Tibial artery (tissue), 4 donors: ENCODE results near the gene ITPRID1.

ENCODE experiments used
- DNase-seq, 2 donors: peaks; one replicate each; pipeline ENCODE4 v3.0.0-alpha.2; 2019
- H3K27ac ChIP-seq, 2 donors: fragments of 200-600 bp; sonication (generic) in 1 of 2; 1 replicate in 1 of 2; 2 replicates in 1 of 2; pipeline ENCODE4 v1.5.1; 2018 to 2019; ENCODE audit warnings: mild to moderate bottlenecking in 1 of 2
- H3K27me3 ChIP-seq, 2 donors: fragments of 200-600 bp; sonication (generic) in 1 of 2; one replicate each; pipeline versions ENCODE4 v1.5.1 to v1.6.0; 2016 to 2019
- H3K36me3 ChIP-seq, 3 donors: fragments of 200-600 bp; sonication (generic) in 2 of 3; one replicate each; pipeline ENCODE4 v1.5.1; 2016 to 2019; ENCODE audit warnings: mild to moderate bottlenecking in 2 of 3
- H3K4me1 ChIP-seq, 4 donors: fragments of 200-600 bp; sonication (generic) in 2 of 4; 1 replicate in 3 of 4; 2 replicates in 1 of 4; pipeline ENCODE4 v1.5.1; 2016 to 2019
- H3K4me3 ChIP-seq, 2 donors: fragments of 200-600 bp; sonication (generic) in 1 of 2; 1 replicate in 1 of 2; 2 replicates in 1 of 2; pipeline ENCODE4 v1.5.1; 2018 to 2019; ENCODE audit warnings: mild to moderate bottlenecking in 2 of 2
- H3K9me3 ChIP-seq, 3 donors: fragments of 200-600 bp; sonication (generic) in 1 of 3; one replicate each; pipeline ENCODE4 v1.5.1; 2016 to 2019
- intact Hi-C: fragments of 100-400 bp; cut with DNase I; formaldehyde crosslinking; loops from one replicate; pipeline ENCODE4 v1.15.0; 2023; ENCODE audit warnings: low total_unique reads
- TF ChIP-seq, protein P1 (sequence below), 2 experiments: fragments of 200-600 bp in 1 of 2; fragments of 450-650 bp in 1 of 2; IDR thresholded peaks; one replicate each; pipeline ENCODE4 v1.5.1; 2017 to 2019; ENCODE audit warnings: antibody characterized with exemption in 2 of 2, mild to moderate bottlenecking in 1 of 2, moderate library complexity in 1 of 2

Gene ITPRID1

DNA sequence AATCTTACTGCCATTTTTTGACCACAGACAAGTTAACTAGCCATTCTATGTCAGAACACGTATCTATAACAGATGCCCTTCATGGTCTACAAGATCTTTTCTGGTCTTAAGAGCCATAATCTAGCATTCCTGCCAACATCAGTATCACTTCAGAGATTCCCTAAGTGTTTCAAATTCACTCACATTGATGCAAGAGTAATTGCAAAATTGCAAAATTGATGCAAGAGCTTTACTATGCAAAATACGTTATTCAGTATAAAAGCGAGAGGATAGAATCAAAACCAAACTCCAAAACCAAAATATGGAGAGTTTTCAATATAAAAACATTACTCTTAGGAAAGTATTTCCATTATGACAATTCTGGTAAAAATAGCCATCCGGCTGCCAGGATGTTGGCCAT is 135.0 kb downstream of the ITPRID1 start:
- no peaks in the 10 kb centered on the region for H3K27me3 ChIP-seq
- H3K9me3 ChIP-seq: no peaks in the 10 kb centered on the region
- intact Hi-C loops: no loop called here
- no peak overlapping the region for H3K4me3 ChIP-seq
- H3K27ac ChIP-seq: no peak overlapping the region
- TF ChIP-seq, protein P1, sequence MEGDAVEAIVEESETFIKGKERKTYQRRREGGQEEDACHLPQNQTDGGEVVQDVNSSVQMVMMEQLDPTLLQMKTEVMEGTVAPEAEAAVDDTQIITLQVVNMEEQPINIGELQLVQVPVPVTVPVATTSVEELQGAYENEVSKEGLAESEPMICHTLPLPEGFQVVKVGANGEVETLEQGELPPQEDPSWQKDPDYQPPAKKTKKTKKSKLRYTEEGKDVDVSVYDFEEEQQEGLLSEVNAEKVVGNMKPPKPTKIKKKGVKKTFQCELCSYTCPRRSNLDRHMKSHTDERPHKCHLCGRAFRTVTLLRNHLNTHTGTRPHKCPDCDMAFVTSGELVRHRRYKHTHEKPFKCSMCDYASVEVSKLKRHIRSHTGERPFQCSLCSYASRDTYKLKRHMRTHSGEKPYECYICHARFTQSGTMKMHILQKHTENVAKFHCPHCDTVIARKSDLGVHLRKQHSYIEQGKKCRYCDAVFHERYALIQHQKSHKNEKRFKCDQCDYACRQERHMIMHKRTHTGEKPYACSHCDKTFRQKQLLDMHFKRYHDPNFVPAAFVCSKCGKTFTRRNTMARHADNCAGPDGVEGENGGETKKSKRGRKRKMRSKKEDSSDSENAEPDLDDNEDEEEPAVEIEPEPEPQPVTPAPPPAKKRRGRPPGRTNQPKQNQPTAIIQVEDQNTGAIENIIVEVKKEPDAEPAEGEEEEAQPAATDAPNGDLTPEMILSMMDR (IDR thresholded peaks at IDR 0.05): no peak
- H3K4me1 ChIP-seq: no peaks in the 10 kb centered on the region
- H3K36me3 ChIP-seq: no peaks in the 10 kb centered on the region
- DNase-seq: no peak

DNA sequence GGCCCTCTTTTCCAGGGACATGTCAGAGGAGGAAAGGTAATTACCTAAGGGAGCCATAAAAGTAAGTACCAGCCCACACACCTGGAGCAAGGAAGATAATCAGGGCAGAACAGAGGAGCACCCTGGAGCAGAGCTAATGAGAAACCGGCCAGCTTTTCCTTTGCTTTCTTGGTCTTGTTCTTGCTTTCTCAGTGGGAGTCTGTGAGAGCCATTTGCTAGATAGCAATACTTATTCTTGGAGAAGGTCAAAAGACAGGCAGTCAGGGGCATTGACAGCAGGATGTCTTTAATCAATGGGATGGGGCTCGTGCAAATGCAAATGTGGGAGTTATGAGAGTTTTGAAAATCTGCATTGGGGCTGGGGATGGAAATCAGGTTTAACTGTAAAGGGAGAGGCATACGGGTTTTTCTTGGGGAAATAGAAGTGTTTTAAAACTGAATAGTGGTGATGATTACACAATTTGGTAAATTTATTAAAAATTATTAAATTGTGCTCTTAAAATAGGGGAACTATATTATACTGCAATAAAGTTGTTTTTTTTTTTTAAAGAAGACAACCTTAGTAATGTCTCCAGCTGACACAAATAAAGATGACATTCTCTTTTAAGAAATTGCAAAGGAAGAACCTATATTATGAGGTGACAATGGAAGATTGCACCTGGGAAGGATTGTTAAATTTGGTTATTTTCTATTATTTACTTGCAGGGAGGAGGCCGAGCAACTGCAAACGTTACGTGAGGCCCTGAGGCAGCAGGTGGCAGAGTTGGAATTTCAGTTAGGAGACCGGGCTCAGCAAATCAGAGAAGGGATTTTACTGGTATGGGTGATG is 137.6 kb downstream of the ITPRID1 start:
- Histone ChIP-seq H3K9me3 (no peaks in the 10 kb centered on the region), H3K4me3 (no peak overlapping the region), H3K36me3 (no peaks in the 10 kb centered on the region), H3K27ac (no peak overlapping the region), H3K4me1 (no peaks in the 10 kb centered on the region), H3K27me3 (no peaks in the 10 kb centered on the region)
- DNase-seq: no peak
- TF ChIP-seq, protein P1 (IDR thresholded peaks at IDR 0.05): no peak
- intact Hi-C loops: no loop called here

DNA sequence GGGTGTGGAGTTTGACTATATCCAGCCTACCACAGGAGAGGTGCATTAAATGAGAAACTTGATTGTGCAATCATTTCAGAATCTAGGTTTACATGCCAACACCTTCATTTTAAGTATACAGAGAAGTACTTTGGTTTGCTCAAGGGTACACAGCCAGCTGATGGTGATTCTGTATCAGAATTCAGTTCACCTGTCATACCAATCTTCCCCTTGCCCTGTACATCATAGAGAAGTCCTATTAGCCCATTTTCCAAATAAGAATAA is 138.1 kb downstream of the ITPRID1 start:
- H3K4me1 ChIP-seq: no peaks in the 10 kb centered on the region
- TF ChIP-seq, protein P1 (IDR thresholded peaks at IDR 0.05): no peak
- H3K27me3 ChIP-seq: no peaks in the 10 kb centered on the region
- no peak for DNase-seq
- no peaks in the 10 kb centered on the region for H3K9me3 ChIP-seq
- no peak overlapping the region for H3K27ac ChIP-seq
- H3K36me3 ChIP-seq: no peaks in the 10 kb centered on the region
- intact Hi-C loops: no loop called here
- H3K4me3 ChIP-seq: no peak overlapping the region

DNA sequence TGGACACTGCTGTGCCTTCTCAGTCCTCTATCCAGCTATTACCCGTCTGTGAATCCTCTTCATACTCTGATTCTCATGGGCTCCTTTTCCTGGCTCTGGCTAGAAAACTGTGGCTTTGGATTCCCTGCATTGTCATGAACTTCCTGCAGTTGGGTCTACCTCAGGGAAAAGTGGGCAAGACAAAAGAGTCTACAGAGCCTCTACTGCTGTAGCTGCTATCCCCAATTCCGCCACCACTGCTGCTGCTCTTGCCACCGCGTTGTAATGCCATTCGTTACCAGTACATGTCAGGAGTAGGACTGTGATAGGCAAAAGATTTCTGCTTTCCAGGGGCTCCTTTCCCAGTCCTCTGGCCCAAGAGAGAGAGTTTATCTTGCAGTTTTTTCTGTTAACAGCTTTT is 149.2 kb downstream of the ITPRID1 start:
- no peak overlapping the region for H3K27ac ChIP-seq
- H3K27me3 ChIP-seq: no peaks in the 10 kb centered on the region
- H3K4me3 ChIP-seq: no peak overlapping the region
- intact Hi-C loops: no loop called here
- TF ChIP-seq, protein P1 (IDR thresholded peaks at IDR 0.05): no peak
- no peak for DNase-seq
- H3K9me3 ChIP-seq: no peaks in the 10 kb centered on the region
- H3K4me1 ChIP-seq: no peaks in the 10 kb centered on the region
- no peaks in the 10 kb centered on the region for H3K36me3 ChIP-seq

DNA sequence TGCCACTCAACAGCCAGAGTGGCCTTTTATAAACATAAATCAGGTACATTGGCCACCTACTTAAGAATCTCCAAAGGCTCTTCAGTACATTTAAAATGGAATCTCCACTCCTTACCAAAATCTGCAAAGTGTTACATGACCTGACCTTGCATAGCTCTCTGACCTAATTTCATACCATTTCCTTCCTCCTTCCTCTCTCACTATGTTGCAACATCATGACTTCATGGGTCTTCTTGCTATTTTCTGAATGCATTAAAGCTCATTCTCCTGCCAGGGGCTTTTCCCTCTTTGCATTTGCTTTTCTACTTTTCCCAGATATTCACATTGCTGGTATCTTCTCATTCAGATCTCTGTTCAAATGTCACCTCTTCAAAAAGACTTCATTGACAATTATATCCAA is 151.0 kb downstream of the ITPRID1 start:
- Histone ChIP-seq H3K27ac (no peak overlapping the region), H3K27me3 (no peaks in the 10 kb centered on the region), H3K36me3 (no peaks in the 10 kb centered on the region), H3K9me3 (no peaks in the 10 kb centered on the region), H3K4me3 (no peak overlapping the region), H3K4me1 (no peaks in the 10 kb centered on the region)
- intact Hi-C loops: no loop called here
- no peak for DNase-seq
- TF ChIP-seq, protein P1 (IDR thresholded peaks at IDR 0.05): no peak

DNA sequence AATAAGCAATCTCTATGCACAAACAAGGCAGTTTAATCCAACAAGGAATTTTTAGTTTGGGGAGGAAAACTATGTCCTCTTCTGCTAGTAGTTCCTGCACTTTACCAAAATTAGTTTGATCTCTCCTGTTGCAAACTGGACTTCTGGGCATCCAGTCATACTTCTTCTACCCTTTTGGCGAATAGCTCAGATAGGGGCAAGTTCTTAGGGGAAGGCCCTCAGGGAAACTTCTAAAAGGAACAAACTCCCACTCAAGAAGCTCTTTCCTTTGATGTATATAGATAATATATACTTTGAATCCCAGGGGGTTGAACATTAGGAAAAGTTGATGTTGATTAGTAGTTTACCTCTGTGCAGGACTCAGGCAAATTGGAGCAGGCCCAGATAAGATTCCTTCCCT is 151.7 kb downstream of the ITPRID1 start:
- Histone ChIP-seq H3K4me3 (no peak overlapping the region), H3K9me3 (peaks cover 0 to under 1% (median 0%) of the 10 kb centered on the region in 3 donors), H3K4me1 (no peaks in the 10 kb centered on the region), H3K27me3 (no peaks in the 10 kb centered on the region), H3K36me3 (no peaks in the 10 kb centered on the region), H3K27ac (no peak overlapping the region)
- TF ChIP-seq, protein P1 (IDR thresholded peaks at IDR 0.05): no peak
- no peak for DNase-seq
- intact Hi-C loops: no loop called here
